ENCODE data around the gene ARFGEF2.
A peak's percentile ranks its signal among the peaks of the same experiment; 100 is the strongest.

Gene ARFGEF2

GRCh38 chr20:48891235-48892048, 30.1 kb upstream of the ARFGEF2 start:
- DNase-seq (ENCODE audit: low read depth): no peak
- H3K4me3 ChIP-seq (replicated peaks; ENCODE audit: low read depth, low read length): no peak overlapping the region
- TF ChIP-seq CTCF (IDR thresholded peaks at IDR 0.05; ENCODE audit: low read length, missing control alignments): no peak

- DNase-seq (ENCODE audit: low read depth): no peak
- H3K4me3 ChIP-seq (replicated peaks; ENCODE audit: low read depth, low read length): no peak overlapping the region
- no peak for TF ChIP-seq CTCF (IDR thresholded peaks at IDR 0.05; ENCODE audit: low read length, missing control alignments)
Observed at GRCh38 chr20:48892049-48892470, 29.5 kb upstream of the ARFGEF2 start.

GRCh38 chr20:48892891-48893290, 28.6 kb upstream of the ARFGEF2 start:
- no peak for TF ChIP-seq CTCF (IDR thresholded peaks at IDR 0.05; ENCODE audit: low read length, missing control alignments)
- no peak overlapping the region for H3K4me3 ChIP-seq (replicated peaks; ENCODE audit: low read depth, low read length)
- DNase-seq (ENCODE audit: low read depth): no peak

GRCh38 chr20:48893374-48893773, 28.1 kb upstream of the ARFGEF2 start:
- TF ChIP-seq CTCF (IDR thresholded peaks at IDR 0.05; ENCODE audit: low read length, missing control alignments): no peak
- no peak for DNase-seq (ENCODE audit: low read depth)
- H3K4me3 ChIP-seq (replicated peaks; ENCODE audit: low read depth, low read length): no peak overlapping the region

GRCh38 chr20:48897305-48898010, 24.1 kb upstream of the ARFGEF2 start:
- H3K4me3 ChIP-seq (replicated peaks; ENCODE audit: low read depth, low read length): no peak overlapping the region
- TF ChIP-seq CTCF (IDR thresholded peaks at IDR 0.05; ENCODE audit: low read length, missing control alignments): no peak
- DNase-seq (ENCODE audit: low read depth): peak; percentile 82

GRCh38 chr20:48898210-48898609, 23.3 kb upstream of the ARFGEF2 start:
- DNase-seq (ENCODE audit: low read depth): no peak
- no peak for TF ChIP-seq CTCF (IDR thresholded peaks at IDR 0.05; ENCODE audit: low read length, missing control alignments)
- no peak overlapping the region for H3K4me3 ChIP-seq (replicated peaks; ENCODE audit: low read depth, low read length)
